OCI-LY7 (cell line): ENCODE results near the gene AP4S1.

Source experiments
- EZH2phosphoT487 ChIP-seq: fragments of 200-600 bp; sonication (generic); IDR thresholded peaks from 2 replicates; pipeline ENCODE4 v1.6.1; 2018; ENCODE audit warnings: low read depth, borderline replicate concordance, mild to moderate bottlenecking, mixed run types, antibody characterized with exemption, low read length, moderate library complexity, mixed read lengths
- TF ChIP-seq, protein P1 (sequence below): fragments of 200-600 bp; sonication (generic); conservative IDR thresholded peaks from 2 replicates; pipeline ENCODE4 v1.5.1; 2014; ENCODE audit warnings: mild to moderate bottlenecking, antibody characterized with exemption, low read length, moderate library complexity, mixed read lengths

GRCh38 chr14:30982533-30982932, 42.9 kb upstream of the AP4S1 start:
- TF ChIP-seq EZH2phosphoT487: no peak
- TF ChIP-seq, protein P1, sequence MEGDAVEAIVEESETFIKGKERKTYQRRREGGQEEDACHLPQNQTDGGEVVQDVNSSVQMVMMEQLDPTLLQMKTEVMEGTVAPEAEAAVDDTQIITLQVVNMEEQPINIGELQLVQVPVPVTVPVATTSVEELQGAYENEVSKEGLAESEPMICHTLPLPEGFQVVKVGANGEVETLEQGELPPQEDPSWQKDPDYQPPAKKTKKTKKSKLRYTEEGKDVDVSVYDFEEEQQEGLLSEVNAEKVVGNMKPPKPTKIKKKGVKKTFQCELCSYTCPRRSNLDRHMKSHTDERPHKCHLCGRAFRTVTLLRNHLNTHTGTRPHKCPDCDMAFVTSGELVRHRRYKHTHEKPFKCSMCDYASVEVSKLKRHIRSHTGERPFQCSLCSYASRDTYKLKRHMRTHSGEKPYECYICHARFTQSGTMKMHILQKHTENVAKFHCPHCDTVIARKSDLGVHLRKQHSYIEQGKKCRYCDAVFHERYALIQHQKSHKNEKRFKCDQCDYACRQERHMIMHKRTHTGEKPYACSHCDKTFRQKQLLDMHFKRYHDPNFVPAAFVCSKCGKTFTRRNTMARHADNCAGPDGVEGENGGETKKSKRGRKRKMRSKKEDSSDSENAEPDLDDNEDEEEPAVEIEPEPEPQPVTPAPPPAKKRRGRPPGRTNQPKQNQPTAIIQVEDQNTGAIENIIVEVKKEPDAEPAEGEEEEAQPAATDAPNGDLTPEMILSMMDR: no peak
